Measurements from ENCODE around the gene ATP5PD. TPM values are rescaled to one million over a fixed set of nuclear protein-coding genes. Genes with fewer than 3 reads are reported as not detected.
"Not testable (repeated sequence)": the region's sequence is repeated elsewhere in the genome, so short reads cannot be mapped to it uniquely, and the experiment has no call there.

The ATP5PD gene
- total RNA-seq, 2 experiments from 2014 or later, result 185 to 189 TPM

- Mint-ChIP-seq H3K4me1 (peaks cover 14% of the 10 kb centered on the region), H3K36me3 (peaks cover 27% of the 10 kb centered on the region), H3K4me3 (peak overlapping the region; percentile 30)
- not testable (repeated sequence) for H3K9me3 Mint-ChIP-seq, H3K27me3 Mint-ChIP-seq, H3K27ac Mint-ChIP-seq, DNase-seq
These were observed 21.4 kb downstream of the ATP5PD start for GRCh38 chr17:75025398-75025734.

DNA sequence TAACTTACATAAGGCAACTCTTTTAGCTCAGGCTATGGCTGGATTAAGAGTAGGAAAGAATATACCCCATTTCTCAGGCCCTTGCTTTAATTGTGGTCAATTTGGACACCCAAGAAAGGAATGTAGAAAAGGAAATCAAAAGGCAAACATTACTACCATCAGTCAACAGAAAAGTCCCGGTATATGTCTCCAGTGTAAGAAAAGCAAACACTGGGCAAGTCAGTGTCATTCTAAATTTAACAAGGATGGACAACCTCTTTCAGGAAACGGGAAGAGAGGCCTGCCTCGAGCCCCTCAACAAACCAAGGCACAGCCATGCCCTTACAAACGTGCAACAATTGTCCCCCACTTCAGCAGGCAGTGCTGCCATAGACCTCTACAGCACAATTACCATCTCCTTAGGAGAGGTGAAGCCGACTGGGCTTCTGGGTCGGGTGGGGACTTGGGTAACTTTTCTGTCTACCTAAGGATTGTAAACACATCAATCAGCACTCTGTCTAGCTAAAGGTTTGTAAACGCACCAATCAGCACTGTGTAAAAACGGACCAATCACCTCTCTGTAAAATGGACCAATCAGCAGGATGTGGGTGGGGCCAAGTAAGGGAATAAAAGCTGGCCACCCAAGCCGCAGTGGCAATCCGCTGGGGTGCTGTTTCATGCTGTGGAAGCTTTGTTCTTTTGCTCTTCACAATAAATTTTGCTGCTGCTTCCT lies 21.9 kb downstream of the ATP5PD start:
- Mint-ChIP-seq H3K27me3 (no peaks in the 10 kb centered on the region), H3K4me3 (peak overlapping the region; percentile 30), H3K9me3 (peaks cover 3% of the 10 kb centered on the region), H3K4me1 (peaks cover 14% of the 10 kb centered on the region), H3K27ac (no peak overlapping the region), H3K36me3 (peaks cover 27% of the 10 kb centered on the region)
- DNase-seq, result peak; percentile 47

DNA sequence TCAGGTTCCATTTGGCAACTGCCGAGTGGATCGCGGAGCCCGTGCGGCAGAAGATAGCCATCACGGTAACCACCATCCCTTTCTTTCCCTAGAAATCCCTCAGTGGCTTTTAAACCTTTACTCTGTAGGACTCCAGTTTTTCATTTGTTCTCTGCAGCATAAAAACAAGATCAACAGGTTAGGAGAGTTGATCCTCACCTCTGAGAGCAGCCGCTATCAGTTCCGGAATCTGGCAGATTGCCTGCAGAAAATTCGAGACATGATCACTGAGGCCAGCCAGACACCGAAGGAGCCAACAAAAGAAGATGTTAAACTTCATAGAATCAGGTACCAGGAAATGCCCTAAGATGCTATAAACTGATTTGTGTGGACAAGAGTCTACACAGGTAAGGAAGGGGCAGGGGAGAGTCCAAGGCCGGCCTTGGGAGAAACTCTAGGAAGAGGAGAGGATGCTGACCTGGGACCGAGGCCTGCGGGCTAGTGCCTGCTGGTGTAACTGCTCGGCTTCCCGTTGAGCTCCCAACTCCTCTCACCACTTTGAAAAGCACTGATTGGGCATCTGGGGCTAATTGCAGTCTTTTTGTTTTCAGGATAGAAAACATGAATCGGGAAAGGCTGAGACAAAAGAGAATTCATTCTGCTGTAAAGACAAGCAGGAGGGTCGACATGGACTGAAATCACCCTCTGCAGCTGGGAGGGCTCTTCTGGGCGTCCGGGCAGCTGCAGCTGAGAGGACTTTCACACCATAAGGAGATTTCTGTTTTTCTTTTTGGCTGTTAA lies 26.2 kb downstream of the ATP5PD start:
- Mint-ChIP-seq H3K4me3 (no peak overlapping the region), H3K27me3 (no peaks in the 10 kb centered on the region), H3K27ac (no peak overlapping the region), H3K9me3 (no peaks in the 10 kb centered on the region), H3K36me3 (peaks cover 30% of the 10 kb centered on the region), H3K4me1 (peaks cover 8% of the 10 kb centered on the region)
- DNase-seq, result no peak

DNA sequence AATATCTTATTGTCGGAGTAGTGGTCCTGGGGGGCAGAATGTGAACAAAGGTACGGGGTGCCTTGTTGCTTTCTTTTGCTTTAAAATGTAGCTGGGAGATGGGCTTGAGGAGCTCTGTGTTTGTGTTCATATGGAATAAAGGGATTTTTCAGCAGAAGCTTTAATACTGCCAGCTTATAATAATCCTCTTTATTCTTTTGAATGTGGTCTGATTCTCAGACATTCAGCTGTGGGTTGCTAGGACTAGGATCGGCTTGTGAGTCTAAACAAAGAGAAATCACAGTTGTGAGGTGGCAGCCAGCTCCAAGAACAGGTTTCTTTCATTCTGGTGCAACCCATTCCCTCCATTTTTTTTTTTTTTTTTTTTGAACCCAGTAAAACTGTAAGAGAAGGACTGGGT lies 27.1 kb downstream of the ATP5PD start:
- peaks cover 4% of the 10 kb centered on the region for H3K4me1 Mint-ChIP-seq
- DNase-seq, result no peak
- H3K27ac Mint-ChIP-seq, result no peak overlapping the region
- H3K36me3 Mint-ChIP-seq, result peaks cover 24% of the 10 kb centered on the region
- no peak overlapping the region for H3K4me3 Mint-ChIP-seq
- H3K9me3 Mint-ChIP-seq, result no peaks in the 10 kb centered on the region
- no peaks in the 10 kb centered on the region for H3K27me3 Mint-ChIP-seq

- no peaks in the 10 kb centered on the region for H3K27me3 Mint-ChIP-seq
- H3K9me3 Mint-ChIP-seq, result no peaks in the 10 kb centered on the region
- no peak for DNase-seq
- H3K4me1 Mint-ChIP-seq, result peaks cover 5% of the 10 kb centered on the region
- H3K4me3 Mint-ChIP-seq, result no peak overlapping the region
- no peak overlapping the region for H3K27ac Mint-ChIP-seq
- H3K36me3 Mint-ChIP-seq, result peaks cover 20% of the 10 kb centered on the region
These were observed 27.6 kb downstream of the ATP5PD start for GRCh38 chr17:75019146-75019545.

DNA sequence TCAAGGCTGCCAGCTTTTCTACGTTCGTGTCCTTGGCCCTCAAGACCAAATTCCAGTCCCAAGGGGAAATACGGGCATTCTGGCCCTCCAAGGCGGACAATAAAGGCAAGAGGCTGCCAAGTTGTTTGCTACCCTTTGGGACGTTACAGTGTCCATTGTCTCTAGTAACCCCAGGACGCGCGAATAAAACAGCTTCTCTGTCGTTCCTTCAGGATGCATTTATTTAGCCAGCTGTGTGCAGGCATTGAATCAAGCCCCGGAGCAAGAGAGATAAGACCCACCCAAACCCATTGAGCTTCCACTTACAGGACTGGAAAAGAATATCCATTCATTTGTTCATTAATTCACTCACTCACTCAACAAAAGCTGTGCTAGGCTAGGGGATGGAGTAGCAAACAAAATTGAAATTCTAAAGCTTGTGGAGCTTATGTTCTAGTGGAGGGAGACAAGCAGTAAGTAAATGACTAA lies 33.6 kb downstream of the ATP5PD start:
- DNase-seq, result no peak
- Mint-ChIP-seq H3K4me1 (peaks cover 29% of the 10 kb centered on the region), H3K27me3 (no peaks in the 10 kb centered on the region), H3K9me3 (no peaks in the 10 kb centered on the region), H3K36me3 (peaks cover 7% of the 10 kb centered on the region), H3K4me3 (peak overlapping the region; percentile 79), H3K27ac (peak overlapping the region; percentile 91)

DNA sequence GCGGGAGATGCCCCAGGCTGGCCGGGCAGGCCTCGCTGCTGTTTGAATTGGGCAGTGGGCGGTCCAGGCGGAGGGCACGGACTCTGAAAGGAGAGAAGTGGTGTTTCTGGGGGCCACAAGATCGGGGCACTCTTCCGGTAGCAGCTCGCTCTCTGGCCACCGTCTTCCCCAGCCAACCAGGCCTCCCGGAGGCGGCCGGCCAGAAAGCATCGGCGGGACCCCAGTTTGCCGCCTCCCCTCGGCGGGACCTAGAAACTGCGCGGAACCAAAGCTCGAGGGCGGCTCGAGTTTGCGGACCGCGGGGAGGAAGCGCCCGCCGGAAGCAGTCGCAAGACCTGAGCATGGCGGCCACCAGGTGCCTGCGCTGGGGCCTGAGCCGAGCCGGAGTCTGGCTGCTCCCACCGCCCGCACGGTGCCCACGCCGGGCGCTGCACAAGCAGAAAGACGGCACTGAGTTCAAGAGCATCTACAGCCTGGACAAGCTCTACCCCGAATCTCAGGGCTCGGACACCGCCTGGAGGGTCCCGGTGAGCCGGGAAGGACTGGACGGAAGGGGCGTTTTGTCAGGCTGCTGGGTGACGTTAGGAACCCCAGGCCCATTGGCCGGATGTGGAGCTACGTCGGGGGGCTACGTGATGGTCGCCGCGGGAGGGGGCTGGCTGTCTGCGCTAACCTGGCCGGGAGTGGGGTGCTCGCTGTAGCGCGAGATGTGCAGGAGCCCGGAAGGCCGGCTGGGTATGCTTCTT lies 34.2 kb downstream of the ATP5PD start, which contains the start of gene MRPL58:
TSS of gene MRPL58 (plus strand) at position 325 of the 746 bp plus-strand sequence. CDS start at position 342, 17 bp downstream.
- Mint-ChIP-seq H3K4me3 (peak within 1 kb of the TSS; percentile 79), H3K36me3 (peaks cover 7% of the 10 kb centered on the region), H3K4me1 (peaks cover 29% of the 10 kb centered on the region), H3K9me3 (no peaks in the 10 kb centered on the region), H3K27me3 (no peaks in the 10 kb centered on the region), H3K27ac (peak within 1 kb of the TSS; percentile 91)
- peak; percentile 89 for DNase-seq

GRCh38 chr17:75012096-75012345 lies 34.7 kb downstream of the ATP5PD start:
- Mint-ChIP-seq H3K4me1 (peaks cover 29% of the 10 kb centered on the region), H3K4me3 (peak overlapping the region; percentile 79), H3K27me3 (no peaks in the 10 kb centered on the region), H3K9me3 (no peaks in the 10 kb centered on the region), H3K27ac (peak overlapping the region; percentile 91), H3K36me3 (peaks cover 7% of the 10 kb centered on the region)
- no peak for DNase-seq

DNA sequence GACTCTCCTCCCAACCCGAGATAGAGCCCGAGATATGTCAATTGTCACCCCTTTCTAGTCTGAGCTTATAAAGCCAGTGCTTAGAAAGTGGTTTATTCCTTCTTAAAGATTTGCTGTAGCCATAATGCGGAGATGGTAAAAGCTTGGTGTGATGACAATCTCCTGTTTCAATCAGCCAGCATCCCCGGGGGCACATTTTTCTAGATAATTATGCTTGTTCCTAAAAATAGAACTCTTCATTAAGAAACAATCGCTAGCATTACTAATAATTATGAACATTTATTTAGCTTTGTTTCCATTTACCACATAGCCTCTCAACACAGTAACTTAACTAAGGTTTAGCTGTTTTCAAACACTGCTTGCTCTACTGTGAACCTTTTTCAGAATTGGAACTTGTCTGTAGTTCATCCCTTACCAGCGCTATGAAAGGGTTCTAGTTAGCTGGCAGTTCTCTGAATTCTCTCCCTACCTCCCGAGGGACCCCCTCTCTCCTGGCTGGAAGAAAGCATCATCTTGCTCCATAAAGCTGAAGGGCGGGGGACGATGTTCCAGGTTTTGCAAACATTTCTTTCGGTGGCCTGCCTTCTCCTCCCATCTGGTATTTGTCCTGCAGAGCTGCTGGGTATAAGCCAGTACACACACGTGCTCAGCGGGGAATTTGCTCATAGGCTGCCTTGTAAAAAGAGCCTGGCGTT lies 35.2 kb downstream of the ATP5PD start:
- Mint-ChIP-seq H3K27me3 (no peaks in the 10 kb centered on the region), H3K4me1 (peaks cover 29% of the 10 kb centered on the region), H3K4me3 (peak overlapping the region; percentile 79), H3K36me3 (peaks cover 6% of the 10 kb centered on the region), H3K9me3 (no peaks in the 10 kb centered on the region), H3K27ac (peak overlapping the region; percentile 91)
- DNase-seq, result no peak

GRCh38 chr17:75010683-75011400 lies 35.9 kb downstream of the ATP5PD start:
- peak overlapping the region; percentile 2 for H3K4me3 Mint-ChIP-seq
- peaks cover 5% of the 10 kb centered on the region for H3K36me3 Mint-ChIP-seq
- peak; percentile 41 for DNase-seq
- H3K27me3 Mint-ChIP-seq, result no peaks in the 10 kb centered on the region
- H3K27ac Mint-ChIP-seq, result peak overlapping the region; percentile 44
- no peaks in the 10 kb centered on the region for H3K9me3 Mint-ChIP-seq
- peaks cover 29% of the 10 kb centered on the region for H3K4me1 Mint-ChIP-seq

DNA sequence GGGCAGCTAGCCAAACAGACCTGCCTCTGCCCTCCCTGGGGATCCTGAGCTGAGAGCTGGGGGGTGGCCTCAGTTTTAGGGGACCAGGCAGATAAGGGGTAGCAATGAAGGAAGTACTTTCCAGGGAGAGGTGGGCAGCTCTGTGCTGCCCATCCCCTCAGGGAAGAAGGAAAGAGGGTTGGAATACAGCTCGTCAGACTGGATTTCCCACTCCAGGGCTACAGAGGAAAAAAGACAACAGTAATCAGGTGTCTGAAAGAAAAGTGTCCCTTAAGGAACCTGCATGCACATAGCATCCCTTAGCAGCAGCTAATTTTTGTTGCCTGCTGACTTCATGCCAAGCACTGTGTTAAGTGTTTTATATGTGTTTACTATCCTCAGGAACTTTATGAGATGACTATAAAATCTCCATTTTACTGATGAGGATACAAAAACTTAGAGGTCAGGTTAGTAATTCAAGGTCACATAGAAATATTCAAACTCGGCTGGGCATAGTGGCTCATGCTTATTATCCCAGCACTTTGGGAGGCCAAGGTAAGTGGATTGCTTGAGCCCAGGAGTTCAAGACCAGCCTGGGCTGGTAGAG lies 37.5 kb downstream of the ATP5PD start:
- no peak for DNase-seq
- Mint-ChIP-seq H3K36me3 (peaks cover 3% of the 10 kb centered on the region), H3K27ac (no peak overlapping the region), H3K4me3 (no peak overlapping the region), H3K4me1 (peaks cover 23% of the 10 kb centered on the region), H3K9me3 (no peaks in the 10 kb centered on the region), H3K27me3 (no peaks in the 10 kb centered on the region)

- H3K27ac Mint-ChIP-seq, result no peak overlapping the region
- no peak overlapping the region for H3K4me3 Mint-ChIP-seq
- H3K36me3 Mint-ChIP-seq, result no peaks in the 10 kb centered on the region
- DNase-seq, result no peak
- no peaks in the 10 kb centered on the region for H3K9me3 Mint-ChIP-seq
- H3K4me1 Mint-ChIP-seq, result peaks cover 17% of the 10 kb centered on the region
- no peaks in the 10 kb centered on the region for H3K27me3 Mint-ChIP-seq
These were observed 38.4 kb downstream of the ATP5PD start for GRCh38 chr17:75008373-75008772.

GRCh38 chr17:75006653-75007052 lies 40.1 kb downstream of the ATP5PD start:
- H3K4me3 Mint-ChIP-seq, result no peak overlapping the region
- H3K36me3 Mint-ChIP-seq, result no peaks in the 10 kb centered on the region
- no peak overlapping the region for H3K27ac Mint-ChIP-seq
- H3K4me1 Mint-ChIP-seq, result peaks cover 19% of the 10 kb centered on the region
- no peaks in the 10 kb centered on the region for H3K27me3 Mint-ChIP-seq
- no peaks in the 10 kb centered on the region for H3K9me3 Mint-ChIP-seq
- DNase-seq, result no peak

DNA sequence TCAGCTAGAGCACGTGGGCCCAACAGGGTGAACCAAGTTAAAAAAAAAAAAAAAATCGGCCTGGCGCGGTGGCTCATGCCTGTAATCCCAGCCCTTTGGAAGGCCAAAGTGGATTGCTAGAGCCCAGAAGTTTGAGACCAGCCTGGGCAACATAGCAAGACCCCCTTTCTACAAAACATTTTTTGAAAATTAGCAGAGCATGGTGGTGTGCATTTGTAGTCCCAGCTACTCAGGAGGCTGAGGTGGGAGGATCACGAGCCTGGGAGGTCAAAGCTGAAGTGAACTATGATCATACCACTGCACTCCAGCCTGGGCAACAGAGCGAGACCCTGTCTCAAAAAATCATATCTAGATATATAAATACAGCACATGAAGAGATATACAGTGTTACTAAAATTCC lies 40.7 kb downstream of the ATP5PD start:
- H3K27me3 Mint-ChIP-seq, DNase-seq, H3K36me3 Mint-ChIP-seq, H3K9me3 Mint-ChIP-seq, H3K4me3 Mint-ChIP-seq, H3K27ac Mint-ChIP-seq: not testable (repeated sequence)
- peaks cover 13% of the 10 kb centered on the region for H3K4me1 Mint-ChIP-seq

All from activated naive CD8-positive, alpha-beta T cell treated with anti-CD3 and anti-CD28 coated beads for 36 hours (primary cell).